SK-N-SH (cell line): ENCODE results near the gene PHF1. TPM values are rescaled to one million over a fixed set of nuclear protein-coding genes. Genes with fewer than 3 reads are reported as not detected.

Source experiments
- CTCF ChIA-PET: fragments of 300-600, 350-600 bp; formaldehyde crosslinking; extraction: SDS; loops from one replicate; lab custom pipeline; 2021; lab: Yijun Ruan, JAX
- POLR2A ChIA-PET: fragments of 350-600 bp; sonication (Branson Sonifier 250); formaldehyde crosslinking; extraction: SDS; loops from one replicate; lab custom pipeline; 2020; ENCODE audit warnings: antibody characterized with exemption, inconsistent platforms; lab: Yijun Ruan, JAX
- DNase-seq: peaks from one replicate; pipeline ENCODE4 v3.0.0; 2012
- H2AFZ ChIP-seq: fragments of 200-600 bp; sonication (generic); 2 replicates; pipeline ENCODE4 v1.8.1; 2016; ENCODE audit warnings: antibody characterized with exemption, mild to moderate bottlenecking, low read depth
- H3F3A ChIP-seq: fragments of 200-600 bp; sonication (generic); replicated peaks from 2 replicates; pipeline ENCODE3; 2016; ENCODE audit warnings: antibody characterized with exemption, mild to moderate bottlenecking; ENCODE audit not compliant: insufficient read depth
- H3K27ac ChIP-seq, 2 experiments: fragments of 200-500 bp in 1 of 2; fragments of 200-600 bp in 1 of 2; sonication (Bioruptor generic) in 1 of 2; sonication (generic), shearing (Covaris generic) in 1 of 2; 2 replicates each; pipeline versions ENCODE4 v1.5.1 to v1.6.1; 2014 to 2016; ENCODE audit warnings: low read depth in 2 of 2, inconsistent platforms in 1 of 2, low read length in 1 of 2, mild to moderate bottlenecking in 1 of 2, mixed read lengths in 1 of 2
- H3K27me3 ChIP-seq: fragments of 200-600 bp; sonication (generic), shearing (Covaris generic); 2 replicates; pipeline ENCODE4 v1.6.1; 2016; ENCODE audit warnings: mixed run types; ENCODE audit not compliant: insufficient read depth
- H3K36me3 ChIP-seq, 2 experiments: fragments of 200-500 bp in 1 of 2; fragments of 200-600 bp in 1 of 2; sonication (Bioruptor generic) in 1 of 2; sonication (generic) in 1 of 2; replicated peaks in 1 of 2; 2 replicates each; pipeline versions ENCODE3 to v1.5.1; 2014 to 2016; ENCODE audit warnings: low read length in 1 of 2, mild to moderate bottlenecking in 1 of 2; ENCODE audit not compliant: insufficient read depth in 2 of 2, control insufficient read depth in 1 of 2
- H3K4me1 ChIP-seq, 2 experiments: fragments of 200-500 bp in 1 of 2; fragments of 200-600 bp in 1 of 2; sonication (Bioruptor generic) in 1 of 2; sonication (generic), shearing (Covaris generic) in 1 of 2; 2 replicates each; pipeline versions ENCODE4 v1.5.1 to v1.6.1; 2014 to 2016; ENCODE audit warnings: low read depth in 1 of 2, low read length in 1 of 2, mixed run types in 1 of 2; ENCODE audit not compliant: insufficient read depth in 2 of 2, control insufficient read depth in 1 of 2
- H3K4me2 ChIP-seq: fragments of 200-600 bp; sonication (generic), shearing (Covaris generic); 2 replicates; pipeline ENCODE4 v1.6.1; 2017; ENCODE audit warnings: mixed run types
- H3K4me3 ChIP-seq, 2 experiments: fragments of 200-500 bp in 1 of 2; fragments of 200-600 bp in 1 of 2; sonication (Bioruptor generic) in 1 of 2; sonication (generic), shearing (Covaris generic) in 1 of 2; 2 replicates each; pipeline versions ENCODE4 v1.5.1 to v1.8.1; 2014 to 2016; ENCODE audit warnings: low read depth in 2 of 2, inconsistent platforms in 1 of 2, low read length in 1 of 2, mild to moderate bottlenecking in 1 of 2, mixed read lengths in 1 of 2, moderate library complexity in 1 of 2
- H3K79me2 ChIP-seq: fragments of 200-600 bp; sonication (generic); 2 replicates; pipeline ENCODE4 v1.8.1; 2017; ENCODE audit warnings: mild to moderate bottlenecking; ENCODE audit not compliant: insufficient read depth
- H3K9ac ChIP-seq: fragments of 200-600 bp; sonication (generic); 2 replicates; pipeline ENCODE4 v1.6.1; 2017; ENCODE audit warnings: mixed run types
- H3K9me2 ChIP-seq: fragments of 200-600 bp; sonication (generic); 2 replicates; pipeline ENCODE4 v1.6.1; 2017; ENCODE audit warnings: mixed run types
- H3K9me3 ChIP-seq: fragments of 200-600 bp; sonication (generic); 2 replicates; pipeline ENCODE4 v1.6.1; 2017; ENCODE audit warnings: mixed run types, mild to moderate bottlenecking, moderate library complexity
- H4K20me1 ChIP-seq: fragments of 200-600 bp; sonication (generic); 2 replicates; pipeline ENCODE4 v1.6.1; 2017; ENCODE audit warnings: mild to moderate bottlenecking, mixed run types; ENCODE audit not compliant: insufficient read depth
- EZH2phosphoT487 ChIP-seq: fragments of 200-600 bp; sonication (generic); IDR thresholded peaks from 2 replicates; pipeline ENCODE4 v1.6.1; 2017; ENCODE audit warnings: low read depth, mixed run types, mild to moderate bottlenecking, antibody characterized with exemption, moderate library complexity, borderline replicate concordance
- FOXM1 ChIP-seq: IDR thresholded peaks from 2 replicates; pipeline ENCODE4 v1.4.0; 2012; ENCODE audit warnings: low read depth, mild to moderate bottlenecking
- GATA2 ChIP-seq: sonication (generic); formaldehyde crosslinking; IDR thresholded peaks from 2 replicates; pipeline ENCODE4 v1.5.0; 2020; ENCODE audit warnings: mild to moderate bottlenecking, missing genetic modification reagents
- IRF3 ChIP-seq: fragments of 150-350 bp; IDR thresholded peaks from 2 replicates; pipeline ENCODE4 v1.6.1; 2016; ENCODE audit warnings: mild to moderate bottlenecking, low read depth, low read length
- JUND ChIP-seq: IDR thresholded peaks from 2 replicates; pipeline ENCODE4 v1.4.0; 2012
- MXI1 ChIP-seq: IDR thresholded peaks from 2 replicates; pipeline ENCODE4 v1.6.1; 2012; ENCODE audit warnings: mild to moderate bottlenecking, low read depth, low read length, improper control_type of control experiment
- NFIC ChIP-seq: IDR thresholded peaks from 2 replicates; pipeline ENCODE4 v1.4.0; 2012; ENCODE audit warnings: borderline replicate concordance
- PBX3 ChIP-seq: IDR thresholded peaks from 2 replicates; pipeline ENCODE4; 2012
- RAD21 ChIP-seq: IDR thresholded peaks from 2 replicates; pipeline ENCODE4 v1.6.1; 2012; ENCODE audit warnings: mild to moderate bottlenecking, low read length
- RFX5 ChIP-seq: IDR thresholded peaks from 2 replicates; pipeline ENCODE4 v1.6.1; 2012; ENCODE audit warnings: mild to moderate bottlenecking, improper control_type of control experiment, low read length
- ZBTB33 ChIP-seq: IDR thresholded peaks from 2 replicates; pipeline ENCODE4 v1.4.0; 2012; ENCODE audit warnings: low read depth, borderline replicate concordance
- WGBS: methylation state at CpG from one replicate; pipeline ENCODE4 v1.1.6; 2017; ENCODE audit warnings: low lambda C conversion rate; 5-methylcytosine and 5-hydroxymethylcytosine counted together
- polyA plus RNA-seq, 3 experiments: library from polyadenylated mRNA; depleted of rRNA; stranded (reverse); fragments of >200 nt; gene quantifications; 2 replicates each; pipeline ENCODE4 v1.2.3, GENCODE V29; 2012
- TF ChIP-seq, protein P1 (sequence below): fragments of 150-350 bp; IDR thresholded peaks from 2 replicates; pipeline ENCODE4 v1.6.1; 2017; ENCODE audit warnings: antibody characterized with exemption, low read length, low read depth, borderline replicate concordance
- TF ChIP-seq, protein P2 (sequence below): fragments of 200-600 bp; sonication (generic); IDR thresholded peaks from 2 replicates; pipeline ENCODE4 v1.6.1; 2017; ENCODE audit warnings: antibody characterized with exemption, mild to moderate bottlenecking, moderate library complexity
- TF ChIP-seq, protein P3 (sequence below): IDR thresholded peaks from 2 replicates; pipeline ENCODE4 v1.4.0; 2012; ENCODE audit warnings: low read depth

The PHF1 gene
- polyA plus RNA-seq, 1 of the 3 experiments (the other 2 are of a cell fraction) = 48.7 TPM

GRCh38 chr6:33445119-33445603 lies 34.3 kb downstream of the PHF1 start:
- Histone ChIP-seq H3K79me2 (no peaks in the 10 kb centered on the region), H3F3A (peaks cover 8% of the 10 kb centered on the region), H3K9me3 (no peaks in the 10 kb centered on the region), H3K27me3 (no peaks in the 10 kb centered on the region), H3K9ac (no peak overlapping the region), H3K9me2 (no peaks in the 10 kb centered on the region), H3K4me3 (no peak overlapping the region), H4K20me1 (no peaks in the 10 kb centered on the region), H3K27ac (no peak overlapping the region), H3K36me3 (peaks cover 0 to 48% of the 10 kb centered on the region in 2 experiments), H3K4me2 (no peak overlapping the region), H3K4me1 (no peaks in the 10 kb centered on the region), H2AFZ (no peak overlapping the region)
- 82% methylated on average over 3 of the region's 3 CpGs for WGBS
- DNase-seq = peak; percentile 3
- POLR2A ChIA-PET = interaction anchor here (0.7 to 1.0 kb wide), 2 partner anchors 9 to 13 kb away, joined by 3 to 4 read pairs; partner anchors contain the start of gene ZBTB9
- CTCF ChIA-PET = interaction anchor here (1.6 to 2.1 kb wide), 2 partner anchors 16 to 19 kb away, joined by 6 read pairs; no protein-coding TSS in a partner anchor
- TF ChIP-seq IRF3 (no peak), EZH2phosphoT487 (no peak), MXI1 (no peak), GATA2 (CRISPR knock-in tag) (no peak), NFIC (no peak), PBX3 (no peak), ZBTB33 (no peak), RAD21 (no peak), FOXM1 (no peak), JUND (no peak), RFX5 (no peak)
- TF ChIP-seq, protein P1, sequence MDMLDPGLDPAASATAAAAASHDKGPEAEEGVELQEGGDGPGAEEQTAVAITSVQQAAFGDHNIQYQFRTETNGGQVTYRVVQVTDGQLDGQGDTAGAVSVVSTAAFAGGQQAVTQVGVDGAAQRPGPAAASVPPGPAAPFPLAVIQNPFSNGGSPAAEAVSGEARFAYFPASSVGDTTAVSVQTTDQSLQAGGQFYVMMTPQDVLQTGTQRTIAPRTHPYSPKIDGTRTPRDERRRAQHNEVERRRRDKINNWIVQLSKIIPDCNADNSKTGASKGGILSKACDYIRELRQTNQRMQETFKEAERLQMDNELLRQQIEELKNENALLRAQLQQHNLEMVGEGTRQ = no peak
- TF ChIP-seq, protein P2, sequence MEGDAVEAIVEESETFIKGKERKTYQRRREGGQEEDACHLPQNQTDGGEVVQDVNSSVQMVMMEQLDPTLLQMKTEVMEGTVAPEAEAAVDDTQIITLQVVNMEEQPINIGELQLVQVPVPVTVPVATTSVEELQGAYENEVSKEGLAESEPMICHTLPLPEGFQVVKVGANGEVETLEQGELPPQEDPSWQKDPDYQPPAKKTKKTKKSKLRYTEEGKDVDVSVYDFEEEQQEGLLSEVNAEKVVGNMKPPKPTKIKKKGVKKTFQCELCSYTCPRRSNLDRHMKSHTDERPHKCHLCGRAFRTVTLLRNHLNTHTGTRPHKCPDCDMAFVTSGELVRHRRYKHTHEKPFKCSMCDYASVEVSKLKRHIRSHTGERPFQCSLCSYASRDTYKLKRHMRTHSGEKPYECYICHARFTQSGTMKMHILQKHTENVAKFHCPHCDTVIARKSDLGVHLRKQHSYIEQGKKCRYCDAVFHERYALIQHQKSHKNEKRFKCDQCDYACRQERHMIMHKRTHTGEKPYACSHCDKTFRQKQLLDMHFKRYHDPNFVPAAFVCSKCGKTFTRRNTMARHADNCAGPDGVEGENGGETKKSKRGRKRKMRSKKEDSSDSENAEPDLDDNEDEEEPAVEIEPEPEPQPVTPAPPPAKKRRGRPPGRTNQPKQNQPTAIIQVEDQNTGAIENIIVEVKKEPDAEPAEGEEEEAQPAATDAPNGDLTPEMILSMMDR = no peak
- TF ChIP-seq, protein P3, sequence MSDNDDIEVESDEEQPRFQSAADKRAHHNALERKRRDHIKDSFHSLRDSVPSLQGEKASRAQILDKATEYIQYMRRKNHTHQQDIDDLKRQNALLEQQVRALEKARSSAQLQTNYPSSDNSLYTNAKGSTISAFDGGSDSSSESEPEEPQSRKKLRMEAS = no peak
